IMR-90 (cell line): Measurements from ENCODE around the gene CCDC148. TPM values are rescaled to one million over a fixed set of nuclear protein-coding genes. Genes with fewer than 3 reads are reported as not detected.

Experiments used
- ATAC-seq: fragments of 200-7000 bp; cut with Tn5 transposase; 2 replicates; pipeline ENCODE4 v1.9.1; 2020; ENCODE audit warnings: low read depth, mild to moderate bottlenecking, moderate library complexity
- BruUV-seq: library from RNA; stranded (reverse); fragments of 400-500 nt; replicated peaks from 2 replicates; lab custom pipeline; 2021; lab: Mats Ljungman, UMichigan
- CTCF ChIA-PET: fragments of 300-600 bp; formaldehyde crosslinking; extraction: SDS; loops from one replicate; lab custom pipeline; 2021; ENCODE audit warnings: antibody characterized with exemption; lab: Yijun Ruan, JAX
- POLR2A ChIA-PET: fragments of 300-600 bp; sonication (Branson Sonifier 250); formaldehyde crosslinking; loops from one replicate; lab custom pipeline; 2022; ENCODE audit warnings: antibody characterized with exemption; ENCODE audit not compliant: unreplicated experiment; lab: Charles Lee
- DNase-seq: peaks from one replicate; pipeline ENCODE4 v3.0.0; 2013
- H2AFZ ChIP-seq: replicated peaks from 2 replicates; pipeline ENCODE3; 2013; ENCODE audit warnings: low read length, mild to moderate bottlenecking; ENCODE audit not compliant: poor library complexity
- H2AK5ac ChIP-seq: 2 replicates; pipeline ENCODE4 v1.6.1; 2013; ENCODE audit warnings: low read depth, low read length, inconsistent platforms
- H2AK9ac ChIP-seq: replicated peaks from 2 replicates; pipeline ENCODE3; 2013; ENCODE audit warnings: mild to moderate bottlenecking, low read depth, low read length, moderate library complexity; ENCODE audit not compliant: poor library complexity
- H2BK120ac ChIP-seq: 2 replicates; pipeline ENCODE4 v1.6.1; 2013; ENCODE audit warnings: low read depth, low read length, inconsistent platforms
- H2BK15ac ChIP-seq: 3 replicates; pipeline ENCODE4 v1.6.1; 2013; ENCODE audit warnings: low read depth, low read length, inconsistent platforms
- H2BK20ac ChIP-seq: 2 replicates; pipeline ENCODE4 v1.6.1; 2013; ENCODE audit warnings: low read depth, mild to moderate bottlenecking, inconsistent platforms, low read length, moderate library complexity
- H2BK5ac ChIP-seq: 2 replicates; pipeline ENCODE4 v1.6.1; 2013; ENCODE audit warnings: mild to moderate bottlenecking, low read depth, low read length, inconsistent platforms; ENCODE audit not compliant: poor library complexity, severe bottlenecking
- H3K14ac ChIP-seq: replicated peaks from 2 replicates; pipeline ENCODE4 v1.6.1; 2013; ENCODE audit warnings: low read depth, low read length, inconsistent platforms
- H3K18ac ChIP-seq: 2 replicates; pipeline ENCODE4 v1.6.1; 2013; ENCODE audit warnings: low read depth, low read length, control low read depth
- H3K23ac ChIP-seq: 2 replicates; pipeline ENCODE4 v1.6.1; 2013; ENCODE audit warnings: low read depth, low read length, inconsistent platforms
- H3K27ac ChIP-seq: 2 replicates; pipeline ENCODE4 v1.5.1; 2013; ENCODE audit warnings: mild to moderate bottlenecking, control low read depth, low read length; ENCODE audit not compliant: insufficient read depth
- H3K27me3 ChIP-seq: 2 replicates; pipeline ENCODE4 v1.6.1; 2013; ENCODE audit warnings: low read length; ENCODE audit not compliant: control insufficient read depth, insufficient read depth
- H3K36me3 ChIP-seq: 2 replicates; pipeline ENCODE4 v1.6.1; 2013; ENCODE audit warnings: low read length, mixed read lengths; ENCODE audit not compliant: control insufficient read depth, insufficient read depth
- H3K4ac ChIP-seq: 2 replicates; pipeline ENCODE4 v1.6.1; 2013; ENCODE audit warnings: low read depth, low read length, inconsistent platforms
- H3K4me1 ChIP-seq: 2 replicates; pipeline ENCODE4 v1.6.1; 2013; ENCODE audit warnings: low read length, mixed read lengths; ENCODE audit not compliant: control insufficient read depth, insufficient read depth
- H3K4me2 ChIP-seq: 2 replicates; pipeline ENCODE4 v1.6.1; 2013; ENCODE audit warnings: low read depth, mild to moderate bottlenecking, control low read depth, low read length, moderate library complexity
- H3K4me3 ChIP-seq: 2 replicates; pipeline ENCODE4 v1.5.1; 2013; ENCODE audit warnings: low read depth, mild to moderate bottlenecking, control low read depth, low read length, moderate library complexity; ENCODE audit not compliant: insufficient read depth
- H3K56ac ChIP-seq: 2 replicates; pipeline ENCODE4 v1.6.1; 2013; ENCODE audit warnings: low read length, inconsistent platforms; ENCODE audit not compliant: insufficient read depth; ENCODE audit errors: extremely low read depth
- H3K79me1 ChIP-seq, 2 experiments: 2 replicates each; pipeline ENCODE4 v1.6.1; 2013; ENCODE audit warnings: low read length in 2 of 2, inconsistent platforms in 1 of 2, low read depth in 1 of 2
- H3K9ac ChIP-seq: 2 replicates; pipeline ENCODE4 v1.6.1; 2013; ENCODE audit warnings: low read depth, low read length, control low read depth
- H3K9me1 ChIP-seq: 2 replicates; pipeline ENCODE4 v1.6.1; 2013; ENCODE audit warnings: low read length, inconsistent platforms; ENCODE audit not compliant: insufficient read depth
- H3K9me3 ChIP-seq: 2 replicates; pipeline ENCODE4 v1.6.1; 2013; ENCODE audit warnings: low read length; ENCODE audit not compliant: control insufficient read depth, insufficient read depth
- H4K20me1 ChIP-seq: 2 replicates; pipeline ENCODE4 v1.6.1; 2013; ENCODE audit warnings: low read length, inconsistent platforms; ENCODE audit not compliant: insufficient read depth
- H4K5ac ChIP-seq: 2 replicates; pipeline ENCODE4 v1.6.1; 2013; ENCODE audit warnings: mild to moderate bottlenecking, low read depth, low read length, control low read depth
- H4K8ac ChIP-seq, 2 experiments: 2 replicates each; pipeline ENCODE4 v1.6.1; 2013; ENCODE audit warnings: low read depth in 2 of 2, low read length in 2 of 2, control low read depth in 1 of 2, inconsistent platforms in 1 of 2
- H4K91ac ChIP-seq: 2 replicates; pipeline ENCODE4 v1.6.1; 2013; ENCODE audit warnings: low read depth, low read length, inconsistent platforms; ENCODE audit not compliant: insufficient read depth
- CEBPB ChIP-seq: IDR thresholded peaks from 2 replicates; pipeline ENCODE4 v1.6.1; 2012; ENCODE audit warnings: low read depth, low read length, improper control_type of control experiment
- MXI1 ChIP-seq: IDR thresholded peaks from 2 replicates; pipeline ENCODE4 v1.6.1; 2012; ENCODE audit warnings: low read depth, mild to moderate bottlenecking, low read length, moderate library complexity, borderline replicate concordance
- SMC3 ChIP-seq: fragments of 150-350 bp; IDR thresholded peaks from 2 replicates; pipeline ENCODE4 v1.6.1; 2016; ENCODE audit warnings: low read depth, mild to moderate bottlenecking, antibody characterized with exemption, low read length, moderate library complexity
- WGBS, 2 experiments: methylation state at CpG; one replicate each; pipeline versions ENCODE4 v1.1.5 to v1.1.7; 2013; ENCODE audit warnings: missing lambda C conversion rate in 2 of 2; ENCODE audit not compliant: insufficient read length in 1 of 2; ENCODE audit errors: extremely low coverage in 2 of 2; 5-methylcytosine and 5-hydroxymethylcytosine counted together
- dilution Hi-C: fragments of 300-500 bp; cut with HindIII; formaldehyde crosslinking; loops from one replicate; pipeline ENCODE4 v1.14.3; 2018; ENCODE audit warnings: low sequenced_read_pairs; ENCODE audit not compliant: unreplicated experiment
- in situ Hi-C: fragments of 300-500 bp; cut with MboI; formaldehyde crosslinking; loops from 3 replicates; pipeline ENCODE4 v1.14.3; 2019; ENCODE audit warnings: low sequenced_read_pairs, inconsistent platforms, mixed read lengths
- intact Hi-C: fragments of 100-400 bp; cut with micrococcal nuclease; formaldehyde crosslinking; loops from 2 replicates; pipeline ENCODE4 v1.10.0; 2022
- polyA plus RNA-seq, 3 experiments: library from polyadenylated mRNA; depleted of rRNA; stranded (reverse); fragments of >200 nt; gene quantifications; 2 replicates each; pipeline ENCODE4 v1.2.3, GENCODE V29; 2012; ENCODE audit warnings: low replicate concordance in 1 of 3
- total RNA-seq: library from RNA; depleted of rRNA; stranded (reverse); fragments of >200 nt; gene quantifications from 2 replicates; pipeline ENCODE4 v1.2.3, GENCODE V29; 2012
- TF ChIP-seq, protein P1 (sequence below): fragments of 150-350 bp; IDR thresholded peaks from 2 replicates; pipeline ENCODE4 v1.6.1; 2017; ENCODE audit warnings: mild to moderate bottlenecking, antibody characterized with exemption, low read length, low read depth
- TF ChIP-seq, protein P2 (sequence below): conservative IDR thresholded peaks from 2 replicates; pipeline ENCODE4 v1.5.1; 2012; ENCODE audit warnings: mild to moderate bottlenecking, low read depth, low read length, improper control_type of control experiment

Gene CCDC148
- total and polyA plus RNA-seq, 2 of the 4 experiments (the other 2 are of a cell fraction) = 0.18 to 0.31 TPM

DNA sequence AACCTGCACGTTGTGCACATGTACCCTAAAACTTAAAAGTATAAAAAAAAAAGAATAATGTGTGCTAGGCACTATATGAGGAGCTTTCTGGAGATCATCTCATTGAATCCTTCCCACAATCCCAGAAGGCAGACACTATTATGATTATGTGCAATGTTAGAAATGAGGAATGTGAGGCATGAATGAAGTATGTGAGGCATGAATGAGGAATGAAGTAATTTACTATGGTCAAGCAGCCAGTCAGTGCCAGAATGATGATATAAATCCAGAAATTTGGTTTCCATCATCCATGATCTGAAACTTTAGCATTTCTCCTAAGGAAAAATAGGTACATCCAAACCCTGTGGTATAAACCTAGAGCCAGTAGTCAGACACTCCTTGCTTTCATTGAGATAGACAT, 42.0 kb downstream of the CCDC148 start:
- H3K18ac ChIP-seq = peak overlapping the region; percentile 92; the same call in 1 of the 2 replicates
- no peaks in the 10 kb centered on the region for H3K36me3 ChIP-seq
- peak overlapping the region; percentile 88 for H4K91ac ChIP-seq
- peak overlapping the region; percentile 88 for H3K14ac ChIP-seq
- peak overlapping the region; percentile 96 for H2BK20ac ChIP-seq
- ATAC-seq (peak; percentile 66), DNase-seq (peak; percentile 64)
- no peak overlapping the region for H2BK15ac ChIP-seq
- H3K4me1 ChIP-seq = peaks cover 10% of the 10 kb centered on the region; the same call in 1 of the 2 replicates
- dilution Hi-C loops (no loop called here), intact Hi-C loops (loop anchor here (5.0 kb wide), 2 partner anchors 173 to 188 kb away; no protein-coding TSS in a partner anchor), in situ Hi-C loops (no loop called here)
- H2BK120ac ChIP-seq = peak overlapping the region; percentile 98
- no peak overlapping the region for H2AFZ ChIP-seq
- H3K27ac ChIP-seq = peak overlapping the region; percentile 34; the same call in 1 of the 2 replicates
- no peaks in the 10 kb centered on the region for H3K79me1 ChIP-seq
- peak overlapping the region; percentile 70; the same call in 1 of the 2 replicates for H3K56ac ChIP-seq
- H3K9me1 ChIP-seq = peaks cover 11% of the 10 kb centered on the region
- no peak overlapping the region; the same call in 1 of the 2 replicates for H3K9ac ChIP-seq
- peak overlapping the region; percentile 79; the same call in 1 of the 2 replicates for H4K5ac ChIP-seq
- peaks cover 13% of the 10 kb centered on the region for H3K9me3 ChIP-seq
- TF ChIP-seq MXI1 (no peak), CEBPB (peak; percentile 55; the same call in 1 of the 2 replicates), SMC3 (no peak)
- TF ChIP-seq, protein P1, sequence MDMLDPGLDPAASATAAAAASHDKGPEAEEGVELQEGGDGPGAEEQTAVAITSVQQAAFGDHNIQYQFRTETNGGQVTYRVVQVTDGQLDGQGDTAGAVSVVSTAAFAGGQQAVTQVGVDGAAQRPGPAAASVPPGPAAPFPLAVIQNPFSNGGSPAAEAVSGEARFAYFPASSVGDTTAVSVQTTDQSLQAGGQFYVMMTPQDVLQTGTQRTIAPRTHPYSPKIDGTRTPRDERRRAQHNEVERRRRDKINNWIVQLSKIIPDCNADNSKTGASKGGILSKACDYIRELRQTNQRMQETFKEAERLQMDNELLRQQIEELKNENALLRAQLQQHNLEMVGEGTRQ = no peak
- TF ChIP-seq, protein P2, sequence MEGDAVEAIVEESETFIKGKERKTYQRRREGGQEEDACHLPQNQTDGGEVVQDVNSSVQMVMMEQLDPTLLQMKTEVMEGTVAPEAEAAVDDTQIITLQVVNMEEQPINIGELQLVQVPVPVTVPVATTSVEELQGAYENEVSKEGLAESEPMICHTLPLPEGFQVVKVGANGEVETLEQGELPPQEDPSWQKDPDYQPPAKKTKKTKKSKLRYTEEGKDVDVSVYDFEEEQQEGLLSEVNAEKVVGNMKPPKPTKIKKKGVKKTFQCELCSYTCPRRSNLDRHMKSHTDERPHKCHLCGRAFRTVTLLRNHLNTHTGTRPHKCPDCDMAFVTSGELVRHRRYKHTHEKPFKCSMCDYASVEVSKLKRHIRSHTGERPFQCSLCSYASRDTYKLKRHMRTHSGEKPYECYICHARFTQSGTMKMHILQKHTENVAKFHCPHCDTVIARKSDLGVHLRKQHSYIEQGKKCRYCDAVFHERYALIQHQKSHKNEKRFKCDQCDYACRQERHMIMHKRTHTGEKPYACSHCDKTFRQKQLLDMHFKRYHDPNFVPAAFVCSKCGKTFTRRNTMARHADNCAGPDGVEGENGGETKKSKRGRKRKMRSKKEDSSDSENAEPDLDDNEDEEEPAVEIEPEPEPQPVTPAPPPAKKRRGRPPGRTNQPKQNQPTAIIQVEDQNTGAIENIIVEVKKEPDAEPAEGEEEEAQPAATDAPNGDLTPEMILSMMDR = no peak
- no peak overlapping the region for H3K4me3 ChIP-seq
- H2AK5ac ChIP-seq = peak overlapping the region; percentile 56
- peak overlapping the region; percentile 25; the same call in 1 of the 2 replicates for H3K4me2 ChIP-seq
- peak overlapping the region; percentile 91 for H3K4ac ChIP-seq
- H2BK5ac ChIP-seq = peak overlapping the region; percentile 96
- H3K27me3 ChIP-seq = no peaks in the 10 kb centered on the region
- no CpG with 5 or more reads among the region's 1 CpG for WGBS, 2 experiments
- peak overlapping the region; percentile 76 for H2AK9ac ChIP-seq
- H4K8ac ChIP-seq = peak overlapping the region in 1 of 2 experiments; percentile 75; a peak in 3 of 4 replicates
- BruUV-seq = no TSS peak
- CTCF ChIA-PET = interaction anchor here (0.6 kb wide), 1 partner anchor 226 kb away, joined by 4 read pairs; no protein-coding TSS in a partner anchor
- no peaks in the 10 kb centered on the region for H4K20me1 ChIP-seq
- peak overlapping the region; percentile 75 for H3K23ac ChIP-seq
- POLR2A ChIA-PET = no interaction called here
